Neural crest cell (in vitro differentiated cells): ENCODE data around the gene GPRC5C. TPM values are rescaled to one million over a fixed set of nuclear protein-coding genes. Genes with fewer than 3 reads are reported as not detected.
"Not testable (repeated sequence)": the region's sequence is repeated elsewhere in the genome, so short reads cannot be mapped to it uniquely, and the experiment has no call there.

Source experiments
- DNase-seq: peaks from one replicate; pipeline ENCODE4 v3.0.0; 2021; ENCODE audit warnings: low read depth, mixed read lengths, low spot score
- H3K27ac Mint-ChIP-seq: one replicate; pipeline ENCODE4 v1.8.0; 2021; ENCODE audit warnings: mild to moderate bottlenecking, mixed read lengths; ENCODE audit not compliant: unreplicated experiment
- H3K27me3 Mint-ChIP-seq: 2 replicates; pipeline ENCODE4 v1.8.0; 2021; ENCODE audit warnings: low read depth, mild to moderate bottlenecking, mixed read lengths
- H3K36me3 Mint-ChIP-seq: 2 replicates; pipeline ENCODE4 v1.8.0; 2021; ENCODE audit warnings: low read depth, mild to moderate bottlenecking, mixed read lengths
- H3K4me1 Mint-ChIP-seq: 2 replicates; pipeline ENCODE4 v1.8.0; 2021; ENCODE audit warnings: mixed read lengths
- H3K4me3 Mint-ChIP-seq: one replicate; pipeline ENCODE4 v1.8.0; 2021; ENCODE audit warnings: mild to moderate bottlenecking, mixed read lengths
- H3K9me3 Mint-ChIP-seq: 2 replicates; pipeline ENCODE4 v1.8.0; 2021; ENCODE audit warnings: mixed read lengths
- total RNA-seq: library from RNA; stranded (reverse); gene quantifications from 2 replicates; pipeline ENCODE4 v1.2.1, GENCODE V29; 2021
- TF ChIP-seq, protein P1 (sequence below): fragments of 200-600 bp; sonication (generic); conservative IDR thresholded peaks from 2 replicates; pipeline ENCODE4 v1.5.0; 2021; ENCODE audit warnings: antibody characterized with exemption, mild to moderate bottlenecking

Gene GPRC5C
- total RNA-seq, 1 donor from 2014 or later: 4.6 TPM

DNA sequence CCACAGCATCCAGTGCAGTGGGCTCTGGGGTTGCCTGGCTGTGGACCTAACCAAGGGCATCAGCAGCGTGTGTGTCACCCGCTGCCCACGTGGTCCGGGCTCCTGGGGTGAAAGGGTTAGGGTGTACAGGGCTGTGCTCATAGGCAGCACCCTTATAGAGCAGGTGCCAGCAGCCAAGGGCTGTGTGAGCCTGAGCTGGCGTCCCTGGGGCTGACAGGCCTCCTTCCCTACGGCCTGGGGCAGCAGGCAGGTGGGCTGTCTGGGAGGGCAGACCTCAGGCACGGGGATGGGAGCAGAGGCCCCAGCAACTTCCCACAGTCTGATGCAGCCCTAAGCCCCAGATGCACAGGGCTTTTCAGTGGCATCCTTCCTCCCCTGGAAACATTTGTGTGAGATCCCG is 48.4 kb downstream of the GPRC5C start:
- Mint-ChIP-seq H3K27ac (no peak overlapping the region), H3K36me3 (no peaks in the 10 kb centered on the region), H3K27me3 (peaks cover 30% of the 10 kb centered on the region), H3K4me3 (no peak overlapping the region), H3K9me3 (peaks cover 6% of the 10 kb centered on the region), H3K4me1 (no peaks in the 10 kb centered on the region)
- TF ChIP-seq, protein P1, sequence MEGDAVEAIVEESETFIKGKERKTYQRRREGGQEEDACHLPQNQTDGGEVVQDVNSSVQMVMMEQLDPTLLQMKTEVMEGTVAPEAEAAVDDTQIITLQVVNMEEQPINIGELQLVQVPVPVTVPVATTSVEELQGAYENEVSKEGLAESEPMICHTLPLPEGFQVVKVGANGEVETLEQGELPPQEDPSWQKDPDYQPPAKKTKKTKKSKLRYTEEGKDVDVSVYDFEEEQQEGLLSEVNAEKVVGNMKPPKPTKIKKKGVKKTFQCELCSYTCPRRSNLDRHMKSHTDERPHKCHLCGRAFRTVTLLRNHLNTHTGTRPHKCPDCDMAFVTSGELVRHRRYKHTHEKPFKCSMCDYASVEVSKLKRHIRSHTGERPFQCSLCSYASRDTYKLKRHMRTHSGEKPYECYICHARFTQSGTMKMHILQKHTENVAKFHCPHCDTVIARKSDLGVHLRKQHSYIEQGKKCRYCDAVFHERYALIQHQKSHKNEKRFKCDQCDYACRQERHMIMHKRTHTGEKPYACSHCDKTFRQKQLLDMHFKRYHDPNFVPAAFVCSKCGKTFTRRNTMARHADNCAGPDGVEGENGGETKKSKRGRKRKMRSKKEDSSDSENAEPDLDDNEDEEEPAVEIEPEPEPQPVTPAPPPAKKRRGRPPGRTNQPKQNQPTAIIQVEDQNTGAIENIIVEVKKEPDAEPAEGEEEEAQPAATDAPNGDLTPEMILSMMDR: no peak
- DNase-seq: no peak

DNA sequence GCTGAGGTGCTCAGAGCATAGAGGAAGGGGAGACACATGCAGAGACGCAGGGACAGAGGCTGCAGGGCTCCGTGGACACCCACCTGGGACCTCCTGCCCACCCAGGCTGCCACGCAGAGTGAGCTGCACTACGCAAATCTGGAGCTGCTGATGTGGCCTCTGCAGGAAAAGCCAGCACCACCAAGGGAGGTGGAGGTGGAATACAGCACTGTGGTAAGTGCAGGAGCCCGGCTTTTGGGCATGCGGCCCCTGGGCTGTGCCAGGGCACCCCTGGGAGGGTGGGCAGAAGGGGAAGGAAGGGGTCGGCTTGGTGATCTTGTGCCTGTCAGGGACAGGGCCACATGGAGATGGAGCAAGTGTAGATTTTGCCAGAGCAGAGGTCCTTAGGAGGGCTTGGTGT is 49.7 kb downstream of the GPRC5C start:
- no peak for DNase-seq
- Mint-ChIP-seq H3K27ac (no peak overlapping the region), H3K4me1 (no peaks in the 10 kb centered on the region), H3K36me3 (no peaks in the 10 kb centered on the region), H3K9me3 (peaks cover under 1% of the 10 kb centered on the region), H3K4me3 (no peak overlapping the region), H3K27me3 (peaks cover 28% of the 10 kb centered on the region)
- TF ChIP-seq, protein P1: no peak

DNA sequence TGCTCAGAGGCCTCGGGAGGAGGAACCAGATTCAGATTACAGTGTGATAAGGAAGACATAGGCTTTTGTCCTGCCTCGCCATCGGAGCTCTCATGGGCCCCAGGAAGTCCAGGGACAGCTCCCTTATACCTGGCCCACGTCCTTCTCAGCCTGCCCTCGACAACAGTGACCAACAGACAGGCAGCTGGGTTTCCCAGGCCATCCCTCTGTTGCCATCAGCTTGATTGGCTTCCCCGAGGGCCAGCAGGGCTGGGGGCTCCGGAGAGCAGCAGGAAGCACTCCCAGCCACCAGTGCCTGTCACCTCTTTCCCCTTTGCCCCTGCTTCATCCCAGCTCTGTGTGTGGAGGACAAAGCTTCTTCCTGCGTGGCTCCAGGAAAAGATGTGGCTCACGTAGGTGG is 52.2 kb downstream of the GPRC5C start:
- no peaks in the 10 kb centered on the region for H3K4me1 Mint-ChIP-seq
- peak overlapping the region; percentile 43 for H3K27ac Mint-ChIP-seq
- TF ChIP-seq, protein P1: no peak
- no peak for DNase-seq
- H3K36me3 Mint-ChIP-seq: no peaks in the 10 kb centered on the region
- peaks cover 24% of the 10 kb centered on the region for H3K27me3 Mint-ChIP-seq
- H3K9me3 Mint-ChIP-seq: peaks cover 3% of the 10 kb centered on the region
- H3K4me3 Mint-ChIP-seq: no peak overlapping the region

DNA sequence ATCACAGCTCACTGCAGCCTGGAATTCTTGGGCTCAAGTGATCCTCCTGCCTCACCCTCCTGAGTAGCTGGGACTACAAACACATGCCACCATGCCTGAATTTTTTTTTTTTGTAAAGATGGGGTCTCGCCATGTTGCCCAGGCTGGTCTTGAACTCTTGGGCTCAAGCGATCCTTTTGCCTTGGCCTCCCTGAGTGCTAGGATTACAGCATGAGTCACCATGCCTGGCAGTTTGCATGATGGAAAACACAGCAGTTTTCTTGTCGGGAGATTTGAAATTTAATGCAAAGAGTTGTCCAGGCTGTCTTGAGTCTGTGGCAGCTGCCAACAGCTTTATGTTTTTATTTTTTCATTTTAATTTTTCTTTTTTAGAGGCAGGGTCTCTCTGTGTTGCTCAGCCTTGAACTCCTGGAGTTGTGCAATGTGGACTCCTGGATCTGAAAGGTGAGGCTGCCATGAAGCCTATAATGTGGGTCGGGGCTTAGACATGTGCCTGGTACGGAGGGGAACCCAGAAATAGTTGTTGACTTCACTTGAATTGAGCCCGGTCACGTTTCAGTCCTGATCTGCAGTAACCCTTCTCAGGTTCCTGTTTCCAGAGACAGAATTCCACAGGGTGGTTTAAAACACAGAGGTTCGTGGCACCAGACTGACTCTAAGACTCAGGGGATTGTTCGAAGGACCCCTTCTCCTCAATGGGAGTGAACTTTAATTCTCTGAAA is 53.3 kb downstream of the GPRC5C start:
- Mint-ChIP-seq H3K9me3 (peaks cover 5% of the 10 kb centered on the region), H3K27ac (peak overlapping the region; percentile 20), H3K36me3 (no peaks in the 10 kb centered on the region), H3K27me3 (peaks cover 25% of the 10 kb centered on the region), H3K4me1 (no peaks in the 10 kb centered on the region), H3K4me3 (no peak overlapping the region)
- DNase-seq: no peak
- TF ChIP-seq, protein P1: no peak

DNA sequence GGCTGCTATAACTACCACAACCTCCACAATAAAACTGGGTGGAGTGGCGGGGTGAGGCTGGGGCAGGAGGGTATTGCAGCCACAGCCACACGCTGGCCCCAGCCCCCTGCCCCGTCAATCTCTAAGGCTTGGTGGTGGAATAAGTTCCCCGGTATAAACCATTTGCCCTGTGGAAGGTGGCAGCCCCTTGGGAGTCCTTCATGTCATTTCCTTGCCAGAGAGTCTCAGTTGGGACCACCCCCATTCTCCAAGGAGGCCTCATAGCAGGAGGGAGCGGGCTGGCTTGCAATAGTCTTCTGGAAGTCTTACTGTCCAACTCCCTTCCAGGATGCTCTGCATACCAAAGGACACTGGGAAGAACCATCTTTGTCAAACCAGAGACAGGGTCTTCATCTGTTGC is 54.0 kb downstream of the GPRC5C start:
- Mint-ChIP-seq H3K27me3 (peaks cover 26% of the 10 kb centered on the region), H3K4me1 (no peaks in the 10 kb centered on the region), H3K27ac (no peak overlapping the region), H3K36me3 (no peaks in the 10 kb centered on the region), H3K4me3 (no peak overlapping the region), H3K9me3 (peaks cover 5% of the 10 kb centered on the region)
- TF ChIP-seq, protein P1: no peak
- DNase-seq: no peak

DNA sequence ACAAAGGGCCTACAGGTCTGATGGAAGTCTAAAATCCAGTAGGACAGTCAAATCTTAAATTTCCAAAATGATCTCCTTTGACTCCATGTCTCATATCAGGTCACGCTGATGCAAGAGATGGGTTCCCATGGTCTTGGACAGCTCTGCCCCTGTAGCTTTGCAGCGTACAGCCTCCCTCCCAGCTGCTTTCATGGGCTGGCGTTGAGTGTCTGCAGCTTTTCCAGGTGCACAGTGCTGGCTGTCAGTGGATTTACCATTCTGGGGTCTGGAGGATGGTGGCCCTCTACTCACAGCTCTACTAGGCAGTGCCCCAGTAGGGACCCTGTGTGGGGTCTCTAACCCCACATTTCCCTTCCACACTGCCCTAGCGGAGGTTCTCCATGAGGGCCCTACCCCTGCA is 56.4 kb downstream of the GPRC5C start:
- not testable (repeated sequence) for H3K9me3 Mint-ChIP-seq, H3K4me1 Mint-ChIP-seq, H3K36me3 Mint-ChIP-seq, H3K27ac Mint-ChIP-seq, H3K4me3 Mint-ChIP-seq, DNase-seq
- H3K27me3 Mint-ChIP-seq: peaks cover 20% of the 10 kb centered on the region
